Measurements from ENCODE around the gene SURF4. TPM values are rescaled to one million over a fixed set of nuclear protein-coding genes. Genes with fewer than 3 reads are reported as not detected.

Gene SURF4
- total RNA-seq, 1 donor from 2014 or later: 169 TPM

DNA sequence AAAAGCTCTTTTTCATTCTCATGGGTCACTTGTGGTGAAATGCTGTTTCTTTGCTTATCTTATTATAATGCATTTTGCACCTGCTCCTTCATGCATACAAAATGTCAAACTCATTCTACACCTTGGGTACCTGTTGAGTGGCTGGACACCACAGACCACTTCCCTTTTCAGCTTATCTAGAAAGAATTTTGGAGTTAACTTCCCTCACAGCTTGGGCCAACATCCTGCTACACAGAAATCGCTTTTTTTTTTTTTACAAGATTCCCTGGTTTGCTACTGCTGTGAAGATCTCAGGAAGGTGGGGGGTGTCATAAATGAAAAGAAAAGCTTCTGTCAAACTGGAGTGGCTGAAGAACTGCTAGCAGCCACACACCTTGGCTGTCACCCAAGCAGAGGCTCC is 39.3 kb upstream of the SURF4 start:
- Mint-ChIP-seq H3K27me3 (ENCODE audit: unreplicated experiment) (peaks cover 7% of the 10 kb centered on the region), H3K4me1 (ENCODE audit: unreplicated experiment) (peaks cover 19% of the 10 kb centered on the region), H3K4me3 (ENCODE audit: unreplicated experiment) (no peak overlapping the region), H3K36me3 (ENCODE audit: low read depth, unreplicated experiment) (peaks cover 36% of the 10 kb centered on the region), H3K9me3 (ENCODE audit: unreplicated experiment) (no peaks in the 10 kb centered on the region), H3K27ac (ENCODE audit: unreplicated experiment) (no peak overlapping the region)
- no peak for DNase-seq (ENCODE audit: low spot score)
- no peak for TF ChIP-seq CTCF (IDR thresholded peaks at IDR 0.05; ENCODE audit: unreplicated experiment)

GRCh38 chr9:133408042-133408441 is 32.2 kb upstream of the SURF4 start:
- TF ChIP-seq CTCF (IDR thresholded peaks at IDR 0.05; ENCODE audit: unreplicated experiment): no peak
- DNase-seq (ENCODE audit: low spot score): no peak
- H3K4me1 Mint-ChIP-seq (ENCODE audit: unreplicated experiment): no peaks in the 10 kb centered on the region
- H3K4me3 Mint-ChIP-seq (ENCODE audit: unreplicated experiment): no peak overlapping the region
- H3K36me3 Mint-ChIP-seq (ENCODE audit: low read depth, unreplicated experiment): peaks cover 47% of the 10 kb centered on the region
- H3K27ac Mint-ChIP-seq (ENCODE audit: unreplicated experiment): no peak overlapping the region
- peaks cover 9% of the 10 kb centered on the region for H3K27me3 Mint-ChIP-seq (ENCODE audit: unreplicated experiment)
- H3K9me3 Mint-ChIP-seq (ENCODE audit: unreplicated experiment): no peaks in the 10 kb centered on the region

DNA sequence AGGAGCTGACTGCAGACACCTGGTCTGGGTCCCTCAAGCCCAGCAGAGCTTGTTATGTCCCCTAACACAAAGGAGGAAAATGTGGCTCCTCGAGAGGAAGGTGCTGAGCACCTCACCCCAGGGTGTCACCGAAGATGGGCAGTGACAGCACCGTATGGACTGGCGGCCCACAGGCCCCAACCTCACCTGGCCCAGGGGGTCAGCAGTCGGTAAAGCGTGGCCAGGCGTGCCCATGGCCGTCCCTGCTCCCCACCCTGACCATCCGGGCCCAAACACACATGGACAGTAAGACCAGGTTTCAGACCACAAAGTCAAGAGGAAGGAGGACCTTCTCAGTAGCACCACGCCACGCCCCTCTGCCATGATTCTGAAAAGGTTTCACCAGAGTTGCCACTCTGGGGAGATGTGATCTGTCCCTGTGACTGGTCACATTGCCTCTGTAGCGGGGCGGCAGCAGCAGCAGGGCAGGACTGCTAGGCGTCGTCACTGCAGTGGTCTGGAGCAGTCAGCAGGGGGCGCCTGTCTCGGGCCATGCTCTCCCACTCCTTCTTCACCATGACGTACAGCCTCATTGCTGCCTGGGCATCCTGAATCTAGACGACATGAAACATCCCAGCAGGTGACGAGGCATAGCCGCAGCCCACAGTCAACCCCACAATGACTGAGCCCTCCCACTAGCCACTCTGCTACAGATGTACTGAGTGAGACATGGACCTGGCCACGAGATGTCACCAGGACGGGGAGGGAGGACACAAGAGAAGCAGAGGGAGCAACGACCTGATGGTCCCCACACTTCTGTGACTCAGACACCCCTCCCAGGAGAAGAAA is 30.8 kb upstream of the SURF4 start:
- no peak overlapping the region for H3K4me3 Mint-ChIP-seq (ENCODE audit: unreplicated experiment)
- no peaks in the 10 kb centered on the region for H3K9me3 Mint-ChIP-seq (ENCODE audit: unreplicated experiment)
- peak; percentile 87 for DNase-seq (ENCODE audit: low spot score)
- peak overlapping the region; percentile 42 for H3K27ac Mint-ChIP-seq (ENCODE audit: unreplicated experiment)
- H3K4me1 Mint-ChIP-seq (ENCODE audit: unreplicated experiment): no peaks in the 10 kb centered on the region
- TF ChIP-seq CTCF (IDR thresholded peaks at IDR 0.05; ENCODE audit: unreplicated experiment): peak; percentile 86
- H3K27me3 Mint-ChIP-seq (ENCODE audit: unreplicated experiment): peaks cover 9% of the 10 kb centered on the region
- peaks cover 37% of the 10 kb centered on the region for H3K36me3 Mint-ChIP-seq (ENCODE audit: low read depth, unreplicated experiment)

DNA sequence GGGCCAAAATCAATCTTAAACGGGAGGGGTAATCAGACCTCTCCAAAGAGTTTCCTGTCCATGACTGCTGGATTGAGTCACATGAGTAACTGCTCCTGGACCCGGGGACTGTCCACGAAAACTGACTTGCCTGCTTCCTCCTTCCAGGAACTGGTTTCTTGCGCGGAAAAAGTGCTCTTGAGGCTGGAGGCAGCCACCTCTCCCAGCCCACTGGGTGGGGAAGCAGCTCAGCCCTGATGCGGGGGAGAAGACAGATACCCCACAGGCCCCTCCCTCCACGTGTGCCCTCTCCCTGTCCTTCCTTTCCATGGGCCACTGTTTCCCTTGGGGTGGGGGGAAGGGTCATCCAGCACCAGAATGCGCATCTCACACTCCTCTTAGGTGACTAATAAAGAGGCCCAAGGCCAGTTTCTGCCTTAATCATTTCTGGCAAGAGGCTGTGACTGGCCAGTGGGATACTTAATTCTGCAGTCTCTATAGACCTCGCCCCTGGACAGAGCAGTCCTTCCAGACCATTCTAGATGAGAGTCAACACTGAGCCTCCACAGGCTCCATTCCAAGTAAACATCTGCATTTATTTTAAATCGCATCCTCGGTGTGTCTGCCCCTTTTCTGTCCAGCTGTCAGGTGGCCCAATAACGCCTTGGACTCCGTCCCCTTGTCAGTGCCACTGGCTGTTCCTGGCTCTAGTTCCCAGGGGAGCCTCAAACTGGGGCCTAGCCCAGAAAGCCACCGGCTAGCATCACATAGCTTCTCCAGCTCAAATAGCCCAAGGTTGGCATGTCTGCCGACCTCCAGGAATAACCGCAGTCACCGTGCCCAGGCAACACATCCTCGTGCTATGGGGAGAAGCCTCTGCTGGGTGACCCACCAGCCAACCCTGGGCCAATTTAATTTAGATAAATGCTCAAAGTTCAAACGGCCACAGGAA is 29.9 kb upstream of the SURF4 start:
- peaks cover 34% of the 10 kb centered on the region for H3K36me3 Mint-ChIP-seq (ENCODE audit: low read depth, unreplicated experiment)
- peaks cover 9% of the 10 kb centered on the region for H3K27me3 Mint-ChIP-seq (ENCODE audit: unreplicated experiment)
- no peak for DNase-seq (ENCODE audit: low spot score)
- TF ChIP-seq CTCF (IDR thresholded peaks at IDR 0.05; ENCODE audit: unreplicated experiment): no peak
- H3K4me1 Mint-ChIP-seq (ENCODE audit: unreplicated experiment): no peaks in the 10 kb centered on the region
- no peaks in the 10 kb centered on the region for H3K9me3 Mint-ChIP-seq (ENCODE audit: unreplicated experiment)
- H3K27ac Mint-ChIP-seq (ENCODE audit: unreplicated experiment): peak overlapping the region; percentile 20
- H3K4me3 Mint-ChIP-seq (ENCODE audit: unreplicated experiment): peak overlapping the region; percentile 35

Data from endothelial cell (in vitro differentiated cells).